ENCODE measurements around the gene TSEN54.

DNA sequence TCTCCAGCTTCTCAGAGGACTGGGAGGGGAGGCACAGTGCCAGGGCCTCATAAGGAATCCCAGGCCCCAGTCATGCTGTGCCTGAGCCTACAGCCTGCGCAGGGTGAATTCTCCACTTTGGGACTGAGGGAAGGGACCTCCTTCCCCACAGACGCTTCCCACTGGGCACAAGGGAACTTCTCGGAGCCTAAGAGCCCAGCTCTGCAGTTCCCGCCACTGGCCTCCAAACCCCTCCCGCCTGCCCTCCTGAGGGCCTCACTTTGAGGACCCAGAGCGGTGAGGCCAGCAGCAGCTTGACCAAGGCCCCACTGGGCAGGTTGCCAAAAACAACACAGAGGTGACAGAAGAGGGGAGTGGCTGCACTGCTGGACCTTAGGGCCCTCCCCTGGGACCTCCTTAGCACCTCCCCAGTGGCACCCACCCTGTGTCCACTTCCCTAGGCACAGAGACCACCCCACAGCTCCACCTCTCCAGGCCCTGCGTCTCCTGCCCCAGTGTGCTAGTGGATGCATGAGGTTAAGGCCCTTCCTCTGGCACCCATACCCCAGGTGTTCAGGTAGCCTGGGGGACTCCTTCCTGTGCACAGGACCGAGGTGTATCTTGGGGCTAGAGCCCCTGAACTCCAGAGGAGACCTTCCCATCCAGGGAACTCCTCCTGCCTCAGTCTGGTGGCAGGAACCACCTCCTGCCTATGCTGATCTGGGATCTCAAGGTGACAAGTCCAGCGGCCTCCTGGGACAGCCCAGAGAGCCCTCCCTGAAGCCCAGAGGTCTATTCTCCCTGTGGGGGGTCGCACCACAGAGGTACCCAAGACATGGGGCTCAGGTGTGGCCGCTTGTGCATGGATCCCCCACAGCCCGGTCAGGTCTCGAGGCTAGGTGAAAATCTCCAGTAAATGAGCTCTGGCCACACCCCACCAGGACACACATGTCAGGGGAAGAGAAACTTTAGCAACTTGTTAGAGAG is 4.4 kb upstream of the TSEN54 start:
- TF ChIP-seq, protein P1, sequence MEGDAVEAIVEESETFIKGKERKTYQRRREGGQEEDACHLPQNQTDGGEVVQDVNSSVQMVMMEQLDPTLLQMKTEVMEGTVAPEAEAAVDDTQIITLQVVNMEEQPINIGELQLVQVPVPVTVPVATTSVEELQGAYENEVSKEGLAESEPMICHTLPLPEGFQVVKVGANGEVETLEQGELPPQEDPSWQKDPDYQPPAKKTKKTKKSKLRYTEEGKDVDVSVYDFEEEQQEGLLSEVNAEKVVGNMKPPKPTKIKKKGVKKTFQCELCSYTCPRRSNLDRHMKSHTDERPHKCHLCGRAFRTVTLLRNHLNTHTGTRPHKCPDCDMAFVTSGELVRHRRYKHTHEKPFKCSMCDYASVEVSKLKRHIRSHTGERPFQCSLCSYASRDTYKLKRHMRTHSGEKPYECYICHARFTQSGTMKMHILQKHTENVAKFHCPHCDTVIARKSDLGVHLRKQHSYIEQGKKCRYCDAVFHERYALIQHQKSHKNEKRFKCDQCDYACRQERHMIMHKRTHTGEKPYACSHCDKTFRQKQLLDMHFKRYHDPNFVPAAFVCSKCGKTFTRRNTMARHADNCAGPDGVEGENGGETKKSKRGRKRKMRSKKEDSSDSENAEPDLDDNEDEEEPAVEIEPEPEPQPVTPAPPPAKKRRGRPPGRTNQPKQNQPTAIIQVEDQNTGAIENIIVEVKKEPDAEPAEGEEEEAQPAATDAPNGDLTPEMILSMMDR (IDR thresholded peaks at IDR 0.05; ENCODE audit: insufficient read depth, low read length) = no peak
- TF ChIP-seq POLR2AphosphoS5 (IDR thresholded peaks at IDR 0.05; ENCODE audit: low read depth) = no peak
- TF ChIP-seq, protein P2, sequence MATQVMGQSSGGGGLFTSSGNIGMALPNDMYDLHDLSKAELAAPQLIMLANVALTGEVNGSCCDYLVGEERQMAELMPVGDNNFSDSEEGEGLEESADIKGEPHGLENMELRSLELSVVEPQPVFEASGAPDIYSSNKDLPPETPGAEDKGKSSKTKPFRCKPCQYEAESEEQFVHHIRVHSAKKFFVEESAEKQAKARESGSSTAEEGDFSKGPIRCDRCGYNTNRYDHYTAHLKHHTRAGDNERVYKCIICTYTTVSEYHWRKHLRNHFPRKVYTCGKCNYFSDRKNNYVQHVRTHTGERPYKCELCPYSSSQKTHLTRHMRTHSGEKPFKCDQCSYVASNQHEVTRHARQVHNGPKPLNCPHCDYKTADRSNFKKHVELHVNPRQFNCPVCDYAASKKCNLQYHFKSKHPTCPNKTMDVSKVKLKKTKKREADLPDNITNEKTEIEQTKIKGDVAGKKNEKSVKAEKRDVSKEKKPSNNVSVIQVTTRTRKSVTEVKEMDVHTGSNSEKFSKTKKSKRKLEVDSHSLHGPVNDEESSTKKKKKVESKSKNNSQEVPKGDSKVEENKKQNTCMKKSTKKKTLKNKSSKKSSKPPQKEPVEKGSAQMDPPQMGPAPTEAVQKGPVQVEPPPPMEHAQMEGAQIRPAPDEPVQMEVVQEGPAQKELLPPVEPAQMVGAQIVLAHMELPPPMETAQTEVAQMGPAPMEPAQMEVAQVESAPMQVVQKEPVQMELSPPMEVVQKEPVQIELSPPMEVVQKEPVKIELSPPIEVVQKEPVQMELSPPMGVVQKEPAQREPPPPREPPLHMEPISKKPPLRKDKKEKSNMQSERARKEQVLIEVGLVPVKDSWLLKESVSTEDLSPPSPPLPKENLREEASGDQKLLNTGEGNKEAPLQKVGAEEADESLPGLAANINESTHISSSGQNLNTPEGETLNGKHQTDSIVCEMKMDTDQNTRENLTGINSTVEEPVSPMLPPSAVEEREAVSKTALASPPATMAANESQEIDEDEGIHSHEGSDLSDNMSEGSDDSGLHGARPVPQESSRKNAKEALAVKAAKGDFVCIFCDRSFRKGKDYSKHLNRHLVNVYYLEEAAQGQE (IDR thresholded peaks at IDR 0.05; ENCODE audit: insufficient replicate concordance, low read depth) = no peak
